CD4-positive, alpha-beta memory T cell (primary cell): Measurements from ENCODE around the gene MRLN. TPM values are rescaled to one million over a fixed set of nuclear protein-coding genes. Genes with fewer than 3 reads are reported as not detected.
"Not testable (repeated sequence)": the region's sequence is repeated elsewhere in the genome, so short reads cannot be mapped to it uniquely, and the experiment has no call there.

Experiments
- CTCF ChIA-PET: fragments of 350-600 bp; sonication (Branson Sonifier 250); formaldehyde crosslinking; loops from one replicate; lab custom pipeline; 2021; ENCODE audit warnings: inconsistent platforms; ENCODE audit not compliant: partially characterized antibody; lab: Charles Lee
- POLR2A ChIA-PET: fragments of 350-600 bp; sonication (Branson Sonifier 250); formaldehyde crosslinking; loops from one replicate; lab custom pipeline; 2021; ENCODE audit not compliant: partially characterized antibody; lab: Charles Lee
- DNase-seq, 5 donors: peaks; one replicate each; pipeline versions ENCODE4 v3.0.0 to v3.0.0-alpha.2; 2020 to 2022; ENCODE audit warnings: mixed read lengths in 1 of 5
- H3K27ac ChIP-seq: one replicate; pipeline ENCODE4 v1.7.0; 2013; ENCODE audit warnings: low read depth, low read length
- H3K27me3 ChIP-seq: 2 replicates; pipeline ENCODE4 v1.7.0; 2013; ENCODE audit warnings: mild to moderate bottlenecking, low read length, moderate library complexity; ENCODE audit not compliant: insufficient read depth
- H3K36me3 ChIP-seq: 2 replicates; pipeline ENCODE4 v1.7.0; 2013; ENCODE audit warnings: mild to moderate bottlenecking, low read length, moderate library complexity; ENCODE audit not compliant: insufficient read depth
- H3K4me1 ChIP-seq: 2 replicates; pipeline ENCODE4 v1.7.0; 2013; ENCODE audit warnings: mild to moderate bottlenecking, low read length, moderate library complexity; ENCODE audit not compliant: insufficient read depth
- H3K4me3 ChIP-seq, 2 donors: one replicate each; pipeline ENCODE4 v1.7.0; 2013; ENCODE audit warnings: low read length in 2 of 2, mild to moderate bottlenecking in 1 of 2
- H3K9me3 ChIP-seq, 2 donors: one replicate each; pipeline ENCODE4 v1.7.0; 2013; ENCODE audit warnings: low read length in 2 of 2, control low read depth in 1 of 2; ENCODE audit not compliant: control insufficient read depth in 1 of 2
- H3K27ac Mint-ChIP-seq, 7 donors: one replicate each; pipeline ENCODE4 v1.8.0; 2020 to 2021; ENCODE audit warnings: mixed read lengths in 7 of 7, mild to moderate bottlenecking in 6 of 7, inconsistent platforms in 3 of 7, moderate library complexity in 3 of 7
- H3K27me3 Mint-ChIP-seq, 2 donors: one replicate each; pipeline ENCODE4 v1.8.0; 2020 to 2021; ENCODE audit warnings: mixed read lengths in 2 of 2
- H3K36me3 Mint-ChIP-seq, 2 donors: one replicate each; pipeline ENCODE4 v1.8.0; 2020 to 2021; ENCODE audit warnings: mixed read lengths in 2 of 2, inconsistent platforms in 1 of 2, mild to moderate bottlenecking in 1 of 2
- H3K4me1 Mint-ChIP-seq, 4 donors: one replicate each; pipeline ENCODE4 v1.8.0; 2020 to 2021; ENCODE audit warnings: mixed read lengths in 4 of 4, mild to moderate bottlenecking in 1 of 4
- H3K4me3 Mint-ChIP-seq, 8 donors: one replicate each; pipeline ENCODE4 v1.8.0; 2020 to 2021; ENCODE audit warnings: mixed read lengths in 8 of 8, mild to moderate bottlenecking in 7 of 8, moderate library complexity in 6 of 8, inconsistent platforms in 3 of 8
- H3K9me3 Mint-ChIP-seq, 8 donors: one replicate each; pipeline ENCODE4 v1.8.0; 2020 to 2021; ENCODE audit warnings: mixed read lengths in 8 of 8, mild to moderate bottlenecking in 5 of 8, inconsistent platforms in 3 of 8, moderate library complexity in 1 of 8
- intact Hi-C: fragments of 100-400 bp; cut with micrococcal nuclease; formaldehyde crosslinking; loops from one replicate; pipeline ENCODE4 v1.15.1; 2023
- polyA plus RNA-seq, 2 donors: library from polyadenylated mRNA; unstranded; fragments of 300-500 nt; fragmentation: Illumina TruSeq; gene quantifications; one replicate each; pipeline ENCODE4 v1.2.3, GENCODE V29; 2021
- total RNA-seq, 2 experiments: library from RNA; stranded (reverse); gene quantifications; one replicate each; pipeline ENCODE4 v1.2.3, GENCODE V29; 2021

The MRLN gene
- total and polyA plus RNA-seq, 4 experiments from 2014 or later, result not detected

GRCh38 chr10:59748834-59749233, 4.4 kb downstream of the MRLN start:
- ChIA-PET CTCF (no interaction called here), POLR2A (no interaction called here)
- H3K9me3 Mint-ChIP-seq, result peaks cover 0 to 4% (median 0%) of the 10 kb centered on the region in 8 donors
- Histone ChIP-seq H3K4me3 (no peak overlapping the region), H3K4me1 (no peaks in the 10 kb centered on the region), H3K27me3 (no peaks in the 10 kb centered on the region), H3K27ac (no peak overlapping the region), H3K36me3 (no peaks in the 10 kb centered on the region), H3K9me3 (no peaks in the 10 kb centered on the region)
- no peak overlapping the region for H3K4me3 Mint-ChIP-seq
- DNase-seq, result no peak
- H3K27me3 Mint-ChIP-seq, result peaks cover 4 to 9% of the 10 kb centered on the region in 2 donors
- H3K27ac Mint-ChIP-seq, result no peak overlapping the region
- no peaks in the 10 kb centered on the region for H3K36me3 Mint-ChIP-seq
- H3K4me1 Mint-ChIP-seq, result no peaks in the 10 kb centered on the region
- intact Hi-C loops, result no loop called here

- CTCF ChIA-PET, result no interaction called here
Observed at GRCh38 chr10:59745163-59745650, 8.0 kb downstream of the MRLN start.

GRCh38 chr10:59744762-59745161, 8.5 kb downstream of the MRLN start:
- DNase-seq, H3K27ac Mint-ChIP-seq, H3K4me1 ChIP-seq, H3K36me3 ChIP-seq, H3K4me1 Mint-ChIP-seq, H3K9me3 Mint-ChIP-seq, CTCF ChIA-PET, H3K27ac ChIP-seq, H3K36me3 Mint-ChIP-seq, H3K27me3 Mint-ChIP-seq, H3K4me3 ChIP-seq, H3K9me3 ChIP-seq, POLR2A ChIA-PET, intact Hi-C loops, H3K27me3 ChIP-seq, H3K4me3 Mint-ChIP-seq: not testable (repeated sequence)

More at GRCh38 chr10:59745163-59745650, 8.0 kb downstream of the MRLN start:
- no peak overlapping the region for H3K27ac ChIP-seq
- Mint-ChIP-seq H3K36me3 (no peaks in the 10 kb centered on the region), H3K4me3 (no peak overlapping the region), H3K4me1 (no peaks in the 10 kb centered on the region), H3K27me3 (peaks cover 5 to 6% of the 10 kb centered on the region in 2 donors), H3K9me3 (peaks cover 0 to 6% (median 0%) of the 10 kb centered on the region in 8 donors), H3K27ac (no peak overlapping the region)
- no peaks in the 10 kb centered on the region for H3K9me3 ChIP-seq
- DNase-seq, result no peak
- H3K4me3 ChIP-seq, result no peak overlapping the region
- POLR2A ChIA-PET, result no interaction called here
- no peaks in the 10 kb centered on the region for H3K36me3 ChIP-seq
- H3K27me3 ChIP-seq, result no peaks in the 10 kb centered on the region
- intact Hi-C loops, result no loop called here
- H3K4me1 ChIP-seq, result no peaks in the 10 kb centered on the region

- intact Hi-C loops, POLR2A ChIA-PET, H3K27ac Mint-ChIP-seq, DNase-seq, H3K4me1 Mint-ChIP-seq, H3K9me3 ChIP-seq, H3K27me3 Mint-ChIP-seq, H3K4me3 ChIP-seq, H3K4me1 ChIP-seq, H3K27ac ChIP-seq, H3K36me3 Mint-ChIP-seq, CTCF ChIA-PET, H3K4me3 Mint-ChIP-seq, H3K36me3 ChIP-seq, H3K27me3 ChIP-seq, H3K9me3 Mint-ChIP-seq: not testable (repeated sequence)
Observed at GRCh38 chr10:59744156-59744555, 9.1 kb downstream of the MRLN start.

GRCh38 chr10:59741583-59741982, 11.7 kb downstream of the MRLN start:
- CTCF ChIA-PET, result no interaction called here
- Mint-ChIP-seq H3K27me3 (peaks cover 5 to 10% of the 10 kb centered on the region in 2 donors), H3K9me3 (peaks cover 0 to 6% (median 0%) of the 10 kb centered on the region in 8 donors), H3K4me3 (no peak overlapping the region), H3K4me1 (no peaks in the 10 kb centered on the region), H3K36me3 (no peaks in the 10 kb centered on the region), H3K27ac (no peak overlapping the region)
- no peak for DNase-seq
- H3K9me3 ChIP-seq, result no peaks in the 10 kb centered on the region
- no peaks in the 10 kb centered on the region for H3K27me3 ChIP-seq
- no peak overlapping the region for H3K4me3 ChIP-seq
- no peaks in the 10 kb centered on the region for H3K36me3 ChIP-seq
- H3K27ac ChIP-seq, result no peak overlapping the region
- intact Hi-C loops, result no loop called here
- POLR2A ChIA-PET, result no interaction called here
- no peaks in the 10 kb centered on the region for H3K4me1 ChIP-seq

GRCh38 chr10:59741048-59741447, 12.2 kb downstream of the MRLN start:
- Mint-ChIP-seq H3K9me3 (peaks cover 0 to 6% (median 0%) of the 10 kb centered on the region in 8 donors), H3K27me3 (peaks cover 5 to 10% of the 10 kb centered on the region in 2 donors), H3K27ac (no peak overlapping the region), H3K4me3 (no peak overlapping the region), H3K36me3 (no peaks in the 10 kb centered on the region), H3K4me1 (no peaks in the 10 kb centered on the region)
- DNase-seq, result no peak
- Histone ChIP-seq H3K36me3 (no peaks in the 10 kb centered on the region), H3K27ac (no peak overlapping the region), H3K4me3 (no peak overlapping the region), H3K4me1 (no peaks in the 10 kb centered on the region), H3K27me3 (no peaks in the 10 kb centered on the region), H3K9me3 (no peaks in the 10 kb centered on the region)
- intact Hi-C loops, result no loop called here
- ChIA-PET POLR2A (no interaction called here), CTCF (no interaction called here)

- DNase-seq, result no peak
- peaks cover 0 to 1% (median 0%) of the 10 kb centered on the region in 8 donors for H3K9me3 Mint-ChIP-seq
- no peaks in the 10 kb centered on the region for H3K9me3 ChIP-seq
- no peaks in the 10 kb centered on the region for H3K27me3 ChIP-seq
- no peak overlapping the region for H3K4me3 Mint-ChIP-seq
- no peaks in the 10 kb centered on the region for H3K4me1 Mint-ChIP-seq
- no peaks in the 10 kb centered on the region for H3K4me1 ChIP-seq
- no peak overlapping the region for H3K4me3 ChIP-seq
- H3K27me3 Mint-ChIP-seq, result peaks cover 7 to 14% of the 10 kb centered on the region in 2 donors
- intact Hi-C loops, result no loop called here
- H3K36me3 Mint-ChIP-seq, result no peaks in the 10 kb centered on the region
- no peaks in the 10 kb centered on the region for H3K36me3 ChIP-seq
- H3K27ac ChIP-seq, result no peak overlapping the region
- ChIA-PET CTCF (no interaction called here), POLR2A (no interaction called here)
- no peak overlapping the region for H3K27ac Mint-ChIP-seq
Observed at GRCh38 chr10:59736749-59737148, 16.5 kb downstream of the MRLN start.

GRCh38 chr10:59735296-59735695, 18.0 kb downstream of the MRLN start:
- H3K27me3 Mint-ChIP-seq, result peaks cover 7 to 14% of the 10 kb centered on the region in 2 donors
- ChIA-PET POLR2A (no interaction called here), CTCF (no interaction called here)
- no peaks in the 10 kb centered on the region for H3K4me1 Mint-ChIP-seq
- Histone ChIP-seq H3K4me3 (no peak overlapping the region), H3K4me1 (no peaks in the 10 kb centered on the region), H3K9me3 (no peaks in the 10 kb centered on the region), H3K36me3 (no peaks in the 10 kb centered on the region), H3K27ac (no peak overlapping the region), H3K27me3 (no peaks in the 10 kb centered on the region)
- intact Hi-C loops, result no loop called here
- no peak overlapping the region for H3K27ac Mint-ChIP-seq
- no peak for DNase-seq
- H3K36me3 Mint-ChIP-seq, result no peaks in the 10 kb centered on the region
- H3K4me3 Mint-ChIP-seq, result no peak overlapping the region
- peaks cover 0 to 1% (median 0%) of the 10 kb centered on the region in 8 donors for H3K9me3 Mint-ChIP-seq
